SK-N-SH treated with all-trans-retinoic acid at 6 μM for 48 hours (cell line): ENCODE data around the gene CORT.

Experiments used
- ATAC-seq: fragments of 200-7000 bp; cut with Tn5 transposase; 3 replicates; pipeline ENCODE4 v1.9.1; 2020; ENCODE audit warnings: mild to moderate bottlenecking, moderate library complexity
- ARNTL ChIP-seq: fragments of 450-650 bp; formaldehyde crosslinking; IDR thresholded peaks from 2 replicates; pipeline ENCODE4 v1.5.0; 2020; ENCODE audit warnings: low read depth, mild to moderate bottlenecking, moderate library complexity, borderline replicate concordance
- BACH2 ChIP-seq: fragments of 250-450 bp; sonication (Bioruptor Pico); IDR thresholded peaks from 2 replicates; pipeline ENCODE4 v1.9.0; 2021; ENCODE audit warnings: mild to moderate bottlenecking, borderline replicate concordance
- ESRRG ChIP-seq: fragments of 250-450 bp; sonication (Bioruptor Pico); IDR thresholded peaks from 2 replicates; pipeline ENCODE4 v1.6.1; 2021; ENCODE audit warnings: mild to moderate bottlenecking
- OSR1 ChIP-seq: fragments of 250-450 bp; sonication (Bioruptor Pico); IDR thresholded peaks from 2 replicates; pipeline ENCODE4 v1.8.0; 2022; ENCODE audit warnings: moderate library complexity, mild to moderate bottlenecking, inconsistent platforms
- PPARA ChIP-seq: fragments of 250-450 bp; sonication (Bioruptor Pico); IDR thresholded peaks from 2 replicates; pipeline ENCODE4 v1.5.0; 2020; ENCODE audit warnings: mild to moderate bottlenecking, borderline replicate concordance
- RARB ChIP-seq: fragments of 250-450 bp; sonication (Bioruptor Pico); IDR thresholded peaks from 2 replicates; pipeline ENCODE4 v1.8.0; 2021; ENCODE audit warnings: mild to moderate bottlenecking, moderate library complexity
- SNAI2 ChIP-seq: fragments of 250-450 bp; sonication (Bioruptor Pico); IDR thresholded peaks from 2 replicates; pipeline ENCODE4 v1.5.0; 2020; ENCODE audit warnings: mild to moderate bottlenecking, moderate library complexity
- TCF4 ChIP-seq: fragments of 250-450 bp; sonication (Bioruptor Pico); IDR thresholded peaks from 2 replicates; pipeline ENCODE4 v1.8.0; 2021; ENCODE audit warnings: mild to moderate bottlenecking, moderate library complexity, borderline replicate concordance
- TOX ChIP-seq: fragments of 250-450 bp; sonication (Bioruptor Pico); IDR thresholded peaks from 2 replicates; pipeline ENCODE4 v1.8.0; 2021; ENCODE audit warnings: mild to moderate bottlenecking, moderate library complexity, borderline replicate concordance
- ZFP3 ChIP-seq: fragments of 250-450 bp; sonication (Bioruptor Pico); IDR thresholded peaks from 2 replicates; pipeline ENCODE4 v1.5.0; 2020; ENCODE audit warnings: mild to moderate bottlenecking, moderate library complexity
- ZFP30 ChIP-seq: fragments of 450-650 bp; formaldehyde crosslinking; IDR thresholded peaks from 2 replicates; pipeline ENCODE4 v1.5.0; 2022; ENCODE audit warnings: mild to moderate bottlenecking, moderate library complexity
- ZNF565 ChIP-seq: fragments of 450-650 bp; formaldehyde crosslinking; conservative IDR thresholded peaks from 2 replicates; pipeline ENCODE4 v1.5.0; 2020; ENCODE audit warnings: low read depth, mild to moderate bottlenecking, moderate library complexity
- ZNF70 ChIP-seq: fragments of 450-650 bp; formaldehyde crosslinking; IDR thresholded peaks from 2 replicates; pipeline ENCODE4 v1.5.0; 2020; ENCODE audit warnings: mild to moderate bottlenecking, moderate library complexity
- ZNF8 ChIP-seq: fragments of 450-650 bp; formaldehyde crosslinking; IDR thresholded peaks from 2 replicates; pipeline ENCODE4 v1.5.0; 2020; ENCODE audit warnings: mild to moderate bottlenecking, moderate library complexity
- TF ChIP-seq, protein P1 (sequence below): fragments of 250-450 bp; sonication (Bioruptor Pico); IDR thresholded peaks from 2 replicates; pipeline ENCODE4 v1.5.0; 2020; ENCODE audit warnings: mild to moderate bottlenecking, moderate library complexity
- TF ChIP-seq, protein P2 (sequence below): fragments of 250-450 bp; sonication (Bioruptor Pico); IDR thresholded peaks from 2 replicates; pipeline ENCODE4 v1.8.0; 2020; ENCODE audit warnings: mild to moderate bottlenecking, moderate library complexity, borderline replicate concordance
- TF ChIP-seq, protein P3 (sequence below): fragments of 250-450 bp; sonication (Bioruptor Pico); IDR thresholded peaks from 2 replicates; pipeline ENCODE4 v1.5.1; 2021; ENCODE audit warnings: mild to moderate bottlenecking, moderate library complexity
- TF ChIP-seq, protein P4 (sequence below): fragments of 250-450 bp; sonication (Bioruptor Pico); IDR thresholded peaks from 2 replicates; pipeline ENCODE4 v1.5.1; 2020; ENCODE audit warnings: low read depth, mild to moderate bottlenecking, moderate library complexity

Gene CORT

DNA sequence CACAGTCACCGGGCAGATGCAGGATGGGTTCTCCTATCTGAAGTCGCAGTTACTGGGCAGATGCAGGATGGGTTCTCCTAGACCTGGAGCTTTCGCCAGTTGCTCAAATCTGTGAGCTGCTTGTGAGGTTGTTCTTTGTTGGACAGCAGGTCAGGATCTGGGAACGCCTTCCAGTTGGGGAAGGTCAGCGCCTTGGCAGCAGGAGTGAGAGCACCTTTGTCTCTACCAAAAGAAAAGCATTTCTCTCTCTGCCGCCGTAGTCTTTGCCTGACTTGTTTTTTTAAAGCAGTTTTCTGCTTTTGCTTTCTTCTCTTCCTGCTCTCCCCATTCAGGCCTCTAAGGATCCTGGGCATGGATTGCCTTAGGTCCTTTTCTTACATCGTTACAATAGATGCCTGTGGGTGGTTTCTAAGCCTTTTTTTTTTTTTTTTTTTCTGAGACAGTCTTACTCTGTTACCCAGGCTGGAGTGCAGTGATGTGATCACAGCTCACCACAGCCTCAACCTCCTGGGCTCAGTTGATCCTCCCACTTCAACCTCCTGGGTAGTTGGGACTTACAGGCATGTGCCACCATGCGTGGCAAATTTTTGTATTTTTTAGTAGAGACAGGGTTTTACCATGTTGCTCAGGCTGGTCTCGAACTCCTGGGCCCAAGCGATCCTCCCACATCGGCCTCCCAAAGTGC lies 40.6 kb downstream of the CORT start:
- TF ChIP-seq, protein P1, sequence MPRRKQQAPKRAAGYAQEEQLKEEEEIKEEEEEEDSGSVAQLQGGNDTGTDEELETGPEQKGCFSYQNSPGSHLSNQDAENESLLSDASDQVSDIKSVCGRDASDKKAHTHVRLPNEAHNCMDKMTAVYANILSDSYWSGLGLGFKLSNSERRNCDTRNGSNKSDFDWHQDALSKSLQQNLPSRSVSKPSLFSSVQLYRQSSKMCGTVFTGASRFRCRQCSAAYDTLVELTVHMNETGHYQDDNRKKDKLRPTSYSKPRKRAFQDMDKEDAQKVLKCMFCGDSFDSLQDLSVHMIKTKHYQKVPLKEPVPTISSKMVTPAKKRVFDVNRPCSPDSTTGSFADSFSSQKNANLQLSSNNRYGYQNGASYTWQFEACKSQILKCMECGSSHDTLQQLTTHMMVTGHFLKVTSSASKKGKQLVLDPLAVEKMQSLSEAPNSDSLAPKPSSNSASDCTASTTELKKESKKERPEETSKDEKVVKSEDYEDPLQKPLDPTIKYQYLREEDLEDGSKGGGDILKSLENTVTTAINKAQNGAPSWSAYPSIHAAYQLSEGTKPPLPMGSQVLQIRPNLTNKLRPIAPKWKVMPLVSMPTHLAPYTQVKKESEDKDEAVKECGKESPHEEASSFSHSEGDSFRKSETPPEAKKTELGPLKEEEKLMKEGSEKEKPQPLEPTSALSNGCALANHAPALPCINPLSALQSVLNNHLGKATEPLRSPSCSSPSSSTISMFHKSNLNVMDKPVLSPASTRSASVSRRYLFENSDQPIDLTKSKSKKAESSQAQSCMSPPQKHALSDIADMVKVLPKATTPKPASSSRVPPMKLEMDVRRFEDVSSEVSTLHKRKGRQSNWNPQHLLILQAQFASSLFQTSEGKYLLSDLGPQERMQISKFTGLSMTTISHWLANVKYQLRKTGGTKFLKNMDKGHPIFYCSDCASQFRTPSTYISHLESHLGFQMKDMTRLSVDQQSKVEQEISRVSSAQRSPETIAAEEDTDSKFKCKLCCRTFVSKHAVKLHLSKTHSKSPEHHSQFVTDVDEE (CRISPR knock-in tag) = no peak
- TF ChIP-seq ARNTL (no peak), TOX (CRISPR knock-in tag) (no peak), RARB (CRISPR knock-in tag) (no peak), ZNF565 (CRISPR knock-in tag) (no peak), ZNF8 (CRISPR knock-in tag) (no peak), ZFP30 (CRISPR knock-in tag) (no peak), OSR1 (CRISPR knock-in tag) (no peak), ZNF70 (CRISPR knock-in tag) (no peak), ESRRG (CRISPR knock-in tag) (no peak), BACH2 (CRISPR knock-in tag) (no peak), PPARA (CRISPR knock-in tag) (no peak), TCF4 (CRISPR knock-in tag) (no peak), SNAI2 (no peak)
- TF ChIP-seq, protein P2, sequence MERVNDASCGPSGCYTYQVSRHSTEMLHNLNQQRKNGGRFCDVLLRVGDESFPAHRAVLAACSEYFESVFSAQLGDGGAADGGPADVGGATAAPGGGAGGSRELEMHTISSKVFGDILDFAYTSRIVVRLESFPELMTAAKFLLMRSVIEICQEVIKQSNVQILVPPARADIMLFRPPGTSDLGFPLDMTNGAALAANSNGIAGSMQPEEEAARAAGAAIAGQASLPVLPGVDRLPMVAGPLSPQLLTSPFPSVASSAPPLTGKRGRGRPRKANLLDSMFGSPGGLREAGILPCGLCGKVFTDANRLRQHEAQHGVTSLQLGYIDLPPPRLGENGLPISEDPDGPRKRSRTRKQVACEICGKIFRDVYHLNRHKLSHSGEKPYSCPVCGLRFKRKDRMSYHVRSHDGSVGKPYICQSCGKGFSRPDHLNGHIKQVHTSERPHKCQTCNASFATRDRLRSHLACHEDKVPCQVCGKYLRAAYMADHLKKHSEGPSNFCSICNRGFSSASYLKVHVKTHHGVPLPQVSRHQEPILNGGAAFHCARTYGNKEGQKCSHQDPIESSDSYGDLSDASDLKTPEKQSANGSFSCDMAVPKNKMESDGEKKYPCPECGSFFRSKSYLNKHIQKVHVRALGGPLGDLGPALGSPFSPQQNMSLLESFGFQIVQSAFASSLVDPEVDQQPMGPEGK = no peak
- TF ChIP-seq, protein P3, sequence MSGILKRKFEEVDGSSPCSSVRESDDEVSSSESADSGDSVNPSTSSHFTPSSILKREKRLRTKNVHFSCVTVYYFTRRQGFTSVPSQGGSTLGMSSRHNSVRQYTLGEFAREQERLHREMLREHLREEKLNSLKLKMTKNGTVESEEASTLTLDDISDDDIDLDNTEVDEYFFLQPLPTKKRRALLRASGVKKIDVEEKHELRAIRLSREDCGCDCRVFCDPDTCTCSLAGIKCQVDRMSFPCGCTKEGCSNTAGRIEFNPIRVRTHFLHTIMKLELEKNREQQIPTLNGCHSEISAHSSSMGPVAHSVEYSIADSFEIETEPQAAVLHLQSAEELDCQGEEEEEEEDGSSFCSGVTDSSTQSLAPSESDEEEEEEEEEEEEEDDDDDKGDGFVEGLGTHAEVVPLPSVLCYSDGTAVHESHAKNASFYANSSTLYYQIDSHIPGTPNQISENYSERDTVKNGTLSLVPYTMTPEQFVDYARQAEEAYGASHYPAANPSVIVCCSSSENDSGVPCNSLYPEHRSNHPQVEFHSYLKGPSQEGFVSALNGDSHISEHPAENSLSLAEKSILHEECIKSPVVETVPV (CRISPR knock-in tag) = no peak
- TF ChIP-seq, protein P4, sequence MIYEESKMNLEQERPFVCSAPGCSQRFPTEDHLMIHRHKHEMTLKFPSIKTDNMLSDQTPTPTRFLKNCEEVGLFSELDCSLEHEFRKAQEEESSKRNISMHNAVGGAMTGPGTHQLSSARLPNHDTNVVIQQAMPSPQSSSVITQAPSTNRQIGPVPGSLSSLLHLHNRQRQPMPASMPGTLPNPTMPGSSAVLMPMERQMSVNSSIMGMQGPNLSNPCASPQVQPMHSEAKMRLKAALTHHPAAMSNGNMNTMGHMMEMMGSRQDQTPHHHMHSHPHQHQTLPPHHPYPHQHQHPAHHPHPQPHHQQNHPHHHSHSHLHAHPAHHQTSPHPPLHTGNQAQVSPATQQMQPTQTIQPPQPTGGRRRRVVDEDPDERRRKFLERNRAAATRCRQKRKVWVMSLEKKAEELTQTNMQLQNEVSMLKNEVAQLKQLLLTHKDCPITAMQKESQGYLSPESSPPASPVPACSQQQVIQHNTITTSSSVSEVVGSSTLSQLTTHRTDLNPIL (CRISPR knock-in tag) = no peak
- ATAC-seq = no peak

DNA sequence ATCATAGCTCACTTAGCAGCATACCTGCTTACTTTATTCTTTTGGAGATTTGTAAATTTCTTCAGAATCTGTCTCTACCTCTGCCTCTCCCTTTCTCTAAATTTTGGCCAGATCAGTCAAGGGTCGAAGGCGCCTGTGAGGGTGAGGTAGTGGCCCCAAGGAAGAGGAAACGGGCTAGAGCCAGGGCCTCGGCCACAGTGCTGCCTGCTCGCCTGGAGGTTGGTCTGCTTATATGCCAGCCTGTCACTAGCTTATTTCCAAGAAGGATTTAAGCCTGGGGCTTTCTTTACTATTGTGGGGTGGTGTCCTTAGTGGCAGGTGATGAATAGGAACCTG lies 44.6 kb downstream of the CORT start:
- peak; percentile 49; the same call in 2 of the 3 replicates for ATAC-seq

DNA sequence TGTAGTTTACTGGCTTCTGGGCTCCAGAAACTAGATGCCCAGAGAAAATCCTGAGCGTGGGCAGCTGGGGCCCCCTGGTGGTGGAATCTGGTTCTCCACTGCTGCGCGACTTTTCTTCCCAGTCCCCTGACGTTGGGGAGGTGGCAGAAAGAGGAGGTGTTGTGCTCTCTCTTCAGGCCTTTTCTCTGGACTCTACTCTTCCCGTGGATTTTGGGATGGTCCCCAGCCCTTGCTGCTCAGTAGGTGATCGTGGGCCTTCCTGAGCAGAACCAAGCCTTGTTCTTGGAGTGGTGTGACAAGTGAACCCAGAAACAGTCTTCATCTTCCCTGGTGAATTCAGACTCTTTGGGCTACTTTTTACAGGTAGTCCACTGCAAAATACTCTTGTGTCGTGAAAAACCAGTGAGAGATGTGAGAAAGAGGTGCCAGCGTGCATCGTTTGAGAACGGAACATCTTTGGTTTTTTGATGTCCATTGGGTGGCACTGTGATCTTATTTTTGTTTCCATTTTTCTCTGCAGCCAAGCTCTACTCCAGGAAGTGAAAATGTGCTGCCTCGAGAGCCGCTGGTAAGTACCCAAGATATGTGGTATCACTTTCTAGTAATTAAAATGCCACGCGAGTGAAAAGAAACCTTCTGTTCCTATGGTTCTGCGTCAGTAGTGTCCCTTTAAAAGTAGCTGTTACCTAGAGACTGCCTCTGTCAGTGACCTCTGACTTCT lies 45.1 kb downstream of the CORT start:
- ATAC-seq = peak; percentile 95
- no peak for TF ChIP-seq TCF4 (CRISPR knock-in tag)
- TF ChIP-seq BACH2 (CRISPR knock-in tag) = no peak
- no peak for TF ChIP-seq ZNF8 (CRISPR knock-in tag)
- TF ChIP-seq, protein P4 (CRISPR knock-in tag) = no peak
- TF ChIP-seq RARB (CRISPR knock-in tag) = no peak
- TF ChIP-seq ZFP30 (CRISPR knock-in tag) = no peak
- no peak for TF ChIP-seq TOX (CRISPR knock-in tag)
- TF ChIP-seq, protein P2 = no peak
- TF ChIP-seq SNAI2 = no peak
- TF ChIP-seq ZFP3 = no peak
- no peak for TF ChIP-seq ARNTL

More for the DNA sequence above, 44.6 kb downstream of the CORT start:
- TF ChIP-seq RARB (CRISPR knock-in tag) = no peak
- TF ChIP-seq, protein P3 (CRISPR knock-in tag) = no peak
- TF ChIP-seq PPARA (CRISPR knock-in tag) = no peak
